Ascending aorta (tissue), 2 donors: Measurements from ENCODE around the gene CMTM2. TPM values are rescaled to one million over a fixed set of nuclear protein-coding genes. Genes with fewer than 3 reads are reported as not detected.

Experiments used
- DNase-seq, 2 donors: peaks; one replicate each; pipeline ENCODE4 v3.0.0-alpha.2; 2019; ENCODE audit warnings: low spot score in 2 of 2
- H3K27ac ChIP-seq, 2 donors: fragments of 200-600 bp; sonication (generic); one replicate each; pipeline ENCODE4 v1.5.1; 2016 to 2017; ENCODE audit warnings: mild to moderate bottlenecking in 1 of 2
- H3K27me3 ChIP-seq: fragments of 200-600 bp; sonication (generic); one replicate; pipeline ENCODE4 v1.5.1; 2017
- H3K36me3 ChIP-seq, 2 donors: fragments of 200-600 bp; sonication (generic); one replicate each; pipeline ENCODE4 v1.5.1; 2016
- H3K4me1 ChIP-seq, 2 donors: fragments of 200-600 bp; sonication (generic); one replicate each; pipeline ENCODE4 v1.5.1; 2016 to 2017; ENCODE audit warnings: mild to moderate bottlenecking in 1 of 2
- H3K4me3 ChIP-seq, 2 donors: fragments of 200-600 bp; sonication (generic); one replicate each; pipeline ENCODE4 v1.5.1; 2016 to 2017; ENCODE audit warnings: mild to moderate bottlenecking in 1 of 2
- H3K9me3 ChIP-seq, 2 donors: fragments of 200-600 bp; sonication (generic); one replicate each; pipeline ENCODE4 v1.5.1; 2016
- CTCF ChIP-seq, 3 experiments: fragments of 200-600 bp in 2 of 3; fragments of 450-650 bp in 1 of 3; sonication (generic) in 2 of 3; IDR thresholded peaks; one replicate each; pipeline ENCODE4 v1.5.1; 2016 to 2019; ENCODE audit warnings: antibody characterized with exemption in 3 of 3, mild to moderate bottlenecking in 1 of 3, moderate library complexity in 1 of 3
- intact Hi-C: fragments of 100-400 bp; cut with DNase I; formaldehyde crosslinking; loops from one replicate; pipeline ENCODE4 v1.15.1; 2023
- total RNA-seq: library from RNA; depleted of rRNA; stranded (reverse); fragments of >200 nt; gene quantifications from one replicate; pipeline ENCODE4 v1.1.0, GENCODE V29; 2016

The CMTM2 gene
- total RNA-seq = not detected

- H3K4me3 ChIP-seq = peak within 1 kb of the TSS; percentile 7 to 55
- TF ChIP-seq CTCF (IDR thresholded peaks at IDR 0.05) = no peak
- peaks cover 5 to 6% of the 10 kb centered on the region in 2 donors for H3K4me1 ChIP-seq
- no peaks in the 10 kb centered on the region for H3K36me3 ChIP-seq
- H3K27me3 ChIP-seq = no peaks in the 10 kb centered on the region
- no peaks in the 10 kb centered on the region for H3K9me3 ChIP-seq
- intact Hi-C loops = no loop called here
- H3K27ac ChIP-seq = peak within 1 kb of the TSS in 1 of 2 donors; percentile 57
- no peak for DNase-seq
Observed at GRCh38 chr16:66578651-66579531, at the start of gene CMTM2. Gene CMTM2 (plus strand): TSS chr16:66579463. CDS start chr16:66579608, 145 bp downstream.

GRCh38 chr16:66529475-66529874 lies 49.8 kb upstream of the CMTM2 start:
- no peaks in the 10 kb centered on the region for H3K9me3 ChIP-seq
- peaks cover 70 to 86% of the 10 kb centered on the region in 2 donors for H3K36me3 ChIP-seq
- H3K27me3 ChIP-seq = no peaks in the 10 kb centered on the region
- no peak overlapping the region for H3K27ac ChIP-seq
- no peaks in the 10 kb centered on the region for H3K4me1 ChIP-seq
- no peak for DNase-seq
- intact Hi-C loops = no loop called here
- H3K4me3 ChIP-seq = no peak overlapping the region
- TF ChIP-seq CTCF (IDR thresholded peaks at IDR 0.05) = no peak

- H3K27ac ChIP-seq = no peak overlapping the region
- intact Hi-C loops = no loop called here
- no peaks in the 10 kb centered on the region for H3K27me3 ChIP-seq
- peaks cover 63 to 72% of the 10 kb centered on the region in 2 donors for H3K36me3 ChIP-seq
- H3K4me3 ChIP-seq = no peak overlapping the region
- TF ChIP-seq CTCF (IDR thresholded peaks at IDR 0.05) = no peak
- no peaks in the 10 kb centered on the region for H3K9me3 ChIP-seq
- no peaks in the 10 kb centered on the region for H3K4me1 ChIP-seq
- DNase-seq = no peak
Observed at GRCh38 chr16:66534376-66534799, 44.9 kb upstream of the CMTM2 start.

GRCh38 chr16:66536525-66536924 lies 42.7 kb upstream of the CMTM2 start:
- Histone ChIP-seq H3K27me3 (no peaks in the 10 kb centered on the region), H3K36me3 (peaks cover 55 to 64% of the 10 kb centered on the region in 2 donors), H3K4me3 (no peak overlapping the region), H3K27ac (no peak overlapping the region), H3K9me3 (no peaks in the 10 kb centered on the region), H3K4me1 (no peaks in the 10 kb centered on the region)
- no peak for DNase-seq
- intact Hi-C loops = no loop called here
- TF ChIP-seq CTCF (IDR thresholded peaks at IDR 0.05) = no peak

- Histone ChIP-seq H3K9me3 (no peaks in the 10 kb centered on the region), H3K4me3 (no peak overlapping the region), H3K36me3 (peaks cover 57 to 62% of the 10 kb centered on the region in 2 donors), H3K4me1 (no peaks in the 10 kb centered on the region), H3K27ac (no peak overlapping the region), H3K27me3 (no peaks in the 10 kb centered on the region)
- intact Hi-C loops = no loop called here
- no peak for TF ChIP-seq CTCF (IDR thresholded peaks at IDR 0.05)
- DNase-seq = no peak
Observed at GRCh38 chr16:66537236-66537635, 42.0 kb upstream of the CMTM2 start.
